Tibial artery (tissue), 4 donors: ENCODE measurements around the gene DCUN1D1.
A peak's percentile ranks its signal among the peaks of the same experiment; 100 is the strongest.

Experiments used
- DNase-seq, 2 donors: peaks; one replicate each; pipeline ENCODE4 v3.0.0-alpha.2; 2019
- H3K27ac ChIP-seq, 2 donors: fragments of 200-600 bp; sonication (generic) in 1 of 2; 1 replicate in 1 of 2; 2 replicates in 1 of 2; pipeline ENCODE4 v1.5.1; 2018 to 2019; ENCODE audit warnings: mild to moderate bottlenecking in 1 of 2
- H3K27me3 ChIP-seq, 2 donors: fragments of 200-600 bp; sonication (generic) in 1 of 2; one replicate each; pipeline versions ENCODE4 v1.5.1 to v1.6.0; 2016 to 2019
- H3K36me3 ChIP-seq, 3 donors: fragments of 200-600 bp; sonication (generic) in 2 of 3; one replicate each; pipeline ENCODE4 v1.5.1; 2016 to 2019; ENCODE audit warnings: mild to moderate bottlenecking in 2 of 3
- H3K4me1 ChIP-seq, 4 donors: fragments of 200-600 bp; sonication (generic) in 2 of 4; 1 replicate in 3 of 4; 2 replicates in 1 of 4; pipeline ENCODE4 v1.5.1; 2016 to 2019
- H3K4me3 ChIP-seq, 2 donors: fragments of 200-600 bp; sonication (generic) in 1 of 2; 1 replicate in 1 of 2; 2 replicates in 1 of 2; pipeline ENCODE4 v1.5.1; 2018 to 2019; ENCODE audit warnings: mild to moderate bottlenecking in 2 of 2
- H3K9me3 ChIP-seq, 3 donors: fragments of 200-600 bp; sonication (generic) in 1 of 3; one replicate each; pipeline ENCODE4 v1.5.1; 2016 to 2019
- CTCF ChIP-seq, 2 experiments: fragments of 200-600 bp in 1 of 2; fragments of 450-650 bp in 1 of 2; IDR thresholded peaks; one replicate each; pipeline ENCODE4 v1.5.1; 2017 to 2019; ENCODE audit warnings: antibody characterized with exemption in 2 of 2, mild to moderate bottlenecking in 1 of 2, moderate library complexity in 1 of 2
- intact Hi-C: fragments of 100-400 bp; cut with DNase I; formaldehyde crosslinking; loops from one replicate; pipeline ENCODE4 v1.15.0; 2023; ENCODE audit warnings: low total_unique reads

DCUN1D1 gene

GRCh38 chr3:182980204-182981037 lies at the start of gene DCUN1D1:
DCUN1D1 (minus strand) TSS chr3:182980538; CDS start chr3:182980489, 49 bp downstream.
- intact Hi-C loops, result no loop called here
- Histone ChIP-seq H3K36me3 (no peaks in the 10 kb centered on the region), H3K27me3 (no peaks in the 10 kb centered on the region), H3K27ac (peak within 1 kb of the TSS; percentile 84 to 92), H3K9me3 (no peaks in the 10 kb centered on the region), H3K4me3 (peak within 1 kb of the TSS; percentile 98 to 100), H3K4me1 (peaks cover 0 to 20% (median 11%) of the 10 kb centered on the region in 4 donors)
- peak; percentile 91 to 95 for DNase-seq
- peak in 1 of 2 experiments; percentile 17 for TF ChIP-seq CTCF (IDR thresholded peaks at IDR 0.05)

- H3K36me3 ChIP-seq, result peaks cover 64 to 97% (median 66%) of the 10 kb centered on the region in 3 donors
- no peak for DNase-seq
- intact Hi-C loops, result no loop called here
Measured at GRCh38 chr3:183028416-183028815, 48.1 kb upstream of the DCUN1D1 start.

GRCh38 chr3:183027276-183027675 lies 46.9 kb upstream of the DCUN1D1 start:
- Histone ChIP-seq H3K27ac (no peak overlapping the region), H3K4me1 (no peaks in the 10 kb centered on the region), H3K36me3 (peaks cover 53 to 93% (median 56%) of the 10 kb centered on the region in 3 donors), H3K9me3 (no peaks in the 10 kb centered on the region), H3K27me3 (no peaks in the 10 kb centered on the region), H3K4me3 (no peak overlapping the region)
- no peak for TF ChIP-seq CTCF (IDR thresholded peaks at IDR 0.05)
- DNase-seq, result no peak
- intact Hi-C loops, result no loop called here

More at GRCh38 chr3:183028416-183028815, 48.1 kb upstream of the DCUN1D1 start:
- Histone ChIP-seq H3K4me3 (no peak overlapping the region), H3K27me3 (no peaks in the 10 kb centered on the region), H3K9me3 (no peaks in the 10 kb centered on the region), H3K27ac (no peak overlapping the region), H3K4me1 (no peaks in the 10 kb centered on the region)
- TF ChIP-seq CTCF (IDR thresholded peaks at IDR 0.05), result no peak

- DNase-seq, result no peak
- H3K36me3 ChIP-seq, result peaks cover 55 to 92% (median 63%) of the 10 kb centered on the region in 3 donors
- intact Hi-C loops, result no loop called here
- TF ChIP-seq CTCF (IDR thresholded peaks at IDR 0.05), result no peak
- H3K4me1 ChIP-seq, result no peaks in the 10 kb centered on the region
- H3K9me3 ChIP-seq, result no peaks in the 10 kb centered on the region
- H3K27ac ChIP-seq, result no peak overlapping the region
- no peak overlapping the region for H3K4me3 ChIP-seq
- no peaks in the 10 kb centered on the region for H3K27me3 ChIP-seq
Measured at GRCh38 chr3:183022936-183023516, 42.7 kb upstream of the DCUN1D1 start.

GRCh38 chr3:183018421-183019192 lies 38.3 kb upstream of the DCUN1D1 start:
- TF ChIP-seq CTCF (IDR thresholded peaks at IDR 0.05), result no peak
- no peaks in the 10 kb centered on the region for H3K9me3 ChIP-seq
- H3K27ac ChIP-seq, result no peak overlapping the region
- H3K36me3 ChIP-seq, result peaks cover 45 to 90% (median 71%) of the 10 kb centered on the region in 3 donors
- intact Hi-C loops, result no loop called here
- no peaks in the 10 kb centered on the region for H3K4me1 ChIP-seq
- no peak overlapping the region for H3K4me3 ChIP-seq
- no peaks in the 10 kb centered on the region for H3K27me3 ChIP-seq
- no peak for DNase-seq
